Activated naive CD8-positive, alpha-beta T cell treated with anti-CD3 and anti-CD28 coated beads, Interleukin-2, amount 50 U/mL, for 24 hours (primary cell): ENCODE data around the gene GRK1.

Source experiments
- ATAC-seq: fragments of 150-1000 bp; cut with Tn5 transposase; one replicate; pipeline ENCODE4 v1.10.0; 2021
- DNase-seq: peaks from one replicate; pipeline ENCODE4 v3.0.0; 2021
- H3K27ac Mint-ChIP-seq: one replicate; pipeline ENCODE4 v1.8.0; 2021; ENCODE audit warnings: mild to moderate bottlenecking, mixed read lengths
- H3K27me3 Mint-ChIP-seq: one replicate; pipeline ENCODE4 v1.8.0; 2021; ENCODE audit warnings: mixed read lengths
- H3K36me3 Mint-ChIP-seq: one replicate; pipeline ENCODE4 v1.8.0; 2021; ENCODE audit warnings: low read depth, mixed read lengths
- H3K4me1 Mint-ChIP-seq: one replicate; pipeline ENCODE4 v1.8.0; 2021; ENCODE audit warnings: mixed read lengths
- H3K4me3 Mint-ChIP-seq: one replicate; pipeline ENCODE4 v1.8.0; 2021; ENCODE audit warnings: mild to moderate bottlenecking, moderate library complexity, mixed read lengths
- H3K9me3 Mint-ChIP-seq: one replicate; pipeline ENCODE4 v1.8.0; 2021; ENCODE audit warnings: mixed read lengths

Gene GRK1

DNA sequence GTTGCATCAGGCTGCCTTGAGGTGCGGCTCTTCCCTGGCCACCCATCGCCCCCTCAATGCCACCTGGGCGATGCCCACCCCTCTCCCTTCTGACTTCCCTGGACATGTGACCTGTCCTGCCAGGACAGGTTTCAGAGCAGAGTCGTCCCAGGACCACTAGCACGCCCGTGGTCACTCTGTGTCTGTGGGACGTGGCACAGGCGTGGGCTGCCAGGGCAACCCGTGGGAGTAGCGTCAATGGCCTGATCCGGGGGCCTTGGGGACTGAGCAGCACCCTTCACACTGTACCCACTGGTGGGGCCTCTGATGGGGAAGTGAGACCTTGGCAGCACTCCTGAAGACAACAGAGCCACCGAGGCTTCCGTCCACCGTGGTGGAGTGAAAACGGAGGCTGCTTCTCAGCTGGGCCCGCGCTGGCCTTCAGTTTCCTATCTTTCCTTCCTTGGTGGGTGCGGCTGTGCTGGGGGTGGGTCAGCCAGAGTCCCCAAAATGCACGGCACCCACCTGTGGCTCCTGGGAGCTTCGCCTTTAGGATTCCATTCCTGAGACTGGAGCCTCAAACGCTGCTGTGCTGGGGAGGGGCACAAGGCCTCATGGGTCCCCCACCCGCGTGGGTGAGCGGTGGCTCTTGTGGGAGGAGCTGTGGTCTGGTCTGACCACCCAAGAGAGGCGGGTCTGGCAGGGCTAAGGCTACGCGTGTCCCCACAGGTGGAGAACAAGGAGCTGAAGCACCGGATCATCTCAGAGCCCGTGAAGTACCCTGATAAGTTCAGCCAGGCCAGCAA is 65.3 kb downstream of the GRK1 start:
- ATAC-seq: no peak

DNA sequence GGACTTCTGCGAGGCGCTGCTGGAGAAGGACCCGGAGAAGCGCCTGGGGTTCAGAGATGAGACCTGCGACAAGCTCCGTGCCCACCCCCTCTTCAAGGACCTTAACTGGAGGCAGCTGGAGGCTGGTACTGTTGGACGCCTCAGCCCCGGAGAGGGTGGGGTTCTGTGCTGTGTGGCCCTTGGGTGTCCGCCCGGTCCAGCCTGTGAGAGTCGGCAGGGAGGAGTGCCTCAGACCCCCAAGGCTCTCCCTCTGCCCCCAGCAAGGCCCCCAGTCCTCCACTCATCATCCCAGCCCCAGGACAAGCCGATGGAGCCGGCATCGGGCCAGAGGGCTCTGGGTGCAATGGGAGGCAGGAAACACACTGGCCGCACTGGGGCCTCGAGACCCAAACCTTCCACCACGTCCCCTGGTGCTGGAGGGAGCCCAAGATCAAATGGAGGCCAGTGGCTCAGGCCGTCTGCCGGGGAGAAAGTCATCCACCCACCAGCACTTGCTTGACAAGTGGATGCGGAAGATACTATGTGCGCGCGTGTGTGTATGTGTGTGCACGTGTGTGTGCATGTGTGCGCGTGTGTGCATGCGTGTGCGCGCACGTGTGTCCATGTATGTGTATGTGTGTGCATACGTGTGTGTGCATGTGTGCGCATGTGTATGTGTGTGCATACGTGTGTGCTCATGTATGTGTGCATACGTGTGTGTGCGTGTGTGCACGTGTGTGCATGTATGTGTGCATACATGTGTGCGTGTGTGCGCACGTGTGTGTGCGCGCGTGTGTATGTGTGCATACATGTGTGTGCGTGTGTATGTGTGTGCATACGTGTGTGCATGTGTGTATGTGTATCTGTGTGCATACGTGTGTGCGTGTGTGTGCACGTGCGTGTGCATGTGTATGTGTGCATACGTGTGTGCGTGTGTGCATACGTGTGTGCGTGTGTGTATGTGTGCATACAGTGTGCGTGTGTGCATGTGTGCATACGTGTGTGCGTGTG is 66.2 kb downstream of the GRK1 start:
- no peak for DNase-seq
- no peak overlapping the region for H3K27ac Mint-ChIP-seq
- no peaks in the 10 kb centered on the region for H3K9me3 Mint-ChIP-seq
- no peaks in the 10 kb centered on the region for H3K4me1 Mint-ChIP-seq
- no peak for ATAC-seq
- no peaks in the 10 kb centered on the region for H3K36me3 Mint-ChIP-seq
- H3K27me3 Mint-ChIP-seq: peaks cover 15% of the 10 kb centered on the region
- no peak overlapping the region for H3K4me3 Mint-ChIP-seq

More for the DNA sequence above, 65.3 kb downstream of the GRK1 start:
- H3K36me3 Mint-ChIP-seq: no peaks in the 10 kb centered on the region
- no peak overlapping the region for H3K4me3 Mint-ChIP-seq
- H3K27me3 Mint-ChIP-seq: peaks cover 14% of the 10 kb centered on the region
- no peaks in the 10 kb centered on the region for H3K9me3 Mint-ChIP-seq
- H3K4me1 Mint-ChIP-seq: no peaks in the 10 kb centered on the region
- DNase-seq: no peak
- H3K27ac Mint-ChIP-seq: no peak overlapping the region

DNA sequence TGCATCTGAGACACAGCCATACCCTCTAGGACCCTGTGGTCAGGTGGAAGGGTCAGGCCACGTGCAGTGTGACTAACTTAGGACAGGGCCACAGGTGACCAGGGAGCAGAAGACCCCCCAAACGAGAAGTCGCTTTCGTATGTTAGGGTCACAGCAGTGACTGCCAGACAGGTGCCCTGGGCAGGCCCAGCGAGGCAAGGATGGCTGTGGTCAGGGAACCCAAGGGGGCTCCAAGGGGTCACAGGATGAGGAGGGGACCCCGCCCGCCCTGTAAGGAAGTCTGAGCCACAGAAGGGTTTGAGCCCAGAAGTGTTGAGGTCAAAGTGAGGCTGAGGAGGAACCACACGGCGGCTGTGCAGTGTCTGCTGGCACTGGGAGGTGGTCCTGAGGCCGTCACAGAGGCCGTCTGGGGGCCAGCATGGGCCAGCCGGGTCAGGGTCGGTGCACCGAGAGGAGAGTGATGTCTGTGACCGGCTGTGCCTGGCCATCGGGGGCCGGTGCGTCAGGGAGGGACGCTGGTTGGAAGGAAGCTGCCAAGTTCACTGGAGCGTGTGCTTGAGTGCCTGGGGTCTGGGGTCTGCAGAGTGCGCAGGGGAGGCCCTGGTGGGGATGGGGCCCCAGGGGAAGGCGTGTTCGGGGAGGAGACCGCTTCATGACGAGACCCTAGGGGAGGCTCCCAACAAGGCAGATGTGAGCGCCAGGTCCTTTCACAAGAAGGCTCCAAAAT is 67.2 kb downstream of the GRK1 start:
- no peak for DNase-seq
- H3K27ac Mint-ChIP-seq: no peak overlapping the region

DNA sequence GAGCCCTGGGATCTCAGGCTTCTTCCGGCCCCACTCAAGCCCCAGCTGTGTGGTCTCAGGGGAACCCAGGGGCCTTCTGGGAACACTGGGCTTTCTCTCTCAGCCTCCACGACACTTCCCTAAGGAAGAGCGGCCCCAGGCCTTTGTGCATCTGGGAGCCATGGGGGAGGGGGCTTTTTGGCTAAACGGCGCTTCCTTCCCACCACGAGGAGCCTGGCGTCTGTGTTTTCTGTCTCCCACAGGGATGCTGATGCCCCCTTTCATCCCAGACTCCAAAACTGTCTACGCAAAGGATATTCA is 67.8 kb downstream of the GRK1 start:
- no peak overlapping the region for H3K27ac Mint-ChIP-seq
- no peaks in the 10 kb centered on the region for H3K9me3 Mint-ChIP-seq
- DNase-seq: no peak
- H3K4me3 Mint-ChIP-seq: no peak overlapping the region
- H3K4me1 Mint-ChIP-seq: no peaks in the 10 kb centered on the region
- ATAC-seq: no peak
- no peaks in the 10 kb centered on the region for H3K36me3 Mint-ChIP-seq
- peaks cover 4% of the 10 kb centered on the region for H3K27me3 Mint-ChIP-seq

More for the DNA sequence above, 67.2 kb downstream of the GRK1 start:
- Mint-ChIP-seq H3K36me3 (no peaks in the 10 kb centered on the region), H3K4me3 (no peak overlapping the region), H3K4me1 (no peaks in the 10 kb centered on the region), H3K9me3 (no peaks in the 10 kb centered on the region), H3K27me3 (peaks cover 6% of the 10 kb centered on the region)
- ATAC-seq: no peak

DNA sequence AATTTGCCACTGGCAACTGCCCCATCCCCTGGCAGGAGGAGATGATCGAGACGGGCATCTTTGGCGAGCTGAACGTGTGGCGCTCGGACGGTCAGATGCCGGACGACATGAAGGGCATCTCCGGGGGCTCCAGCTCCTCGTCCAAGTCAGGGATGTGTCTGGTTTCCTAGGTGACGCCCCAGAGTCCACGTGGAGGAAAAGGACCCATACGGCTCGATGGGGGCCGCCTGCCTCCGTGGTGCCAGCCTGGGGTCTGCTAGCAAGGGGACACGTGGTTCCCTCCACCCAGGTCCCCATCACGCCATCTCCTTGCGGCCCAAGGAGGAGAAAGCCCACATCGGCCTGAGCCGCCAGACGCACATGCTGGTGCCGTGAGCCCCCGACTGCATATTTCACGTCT is 68.2 kb downstream of the GRK1 start:
- DNase-seq (no peak), ATAC-seq (no peak)
- Mint-ChIP-seq H3K4me3 (no peak overlapping the region), H3K27ac (no peak overlapping the region), H3K27me3 (peaks cover 4% of the 10 kb centered on the region), H3K4me1 (no peaks in the 10 kb centered on the region), H3K9me3 (no peaks in the 10 kb centered on the region), H3K36me3 (no peaks in the 10 kb centered on the region)

DNA sequence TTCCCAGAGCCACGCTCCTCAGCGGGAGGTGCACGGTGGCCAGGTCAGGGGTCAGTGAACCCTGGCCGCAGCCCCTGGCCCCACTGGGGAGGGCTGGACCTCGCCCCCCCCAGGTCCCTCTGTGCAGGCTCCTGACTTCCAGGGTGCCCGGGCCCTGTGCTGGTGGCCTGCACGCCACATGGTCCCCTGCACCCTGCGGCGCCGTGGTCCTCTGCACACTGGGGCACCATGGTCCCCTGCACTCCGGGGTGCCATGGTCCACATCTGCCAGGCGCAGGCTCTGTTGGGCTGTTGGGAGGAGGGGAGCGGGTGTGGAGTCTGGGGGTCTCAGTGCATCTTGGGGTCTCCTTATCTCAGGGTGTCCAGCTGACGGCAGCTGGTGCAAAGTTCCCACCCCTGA is 68.7 kb downstream of the GRK1 start:
- H3K36me3 Mint-ChIP-seq: no peaks in the 10 kb centered on the region
- H3K4me3 Mint-ChIP-seq: no peak overlapping the region
- DNase-seq (no peak), ATAC-seq (no peak)
- peaks cover 6% of the 10 kb centered on the region for H3K27me3 Mint-ChIP-seq
- peaks cover 3% of the 10 kb centered on the region for H3K4me1 Mint-ChIP-seq
- no peak overlapping the region for H3K27ac Mint-ChIP-seq
- H3K9me3 Mint-ChIP-seq: no peaks in the 10 kb centered on the region

DNA sequence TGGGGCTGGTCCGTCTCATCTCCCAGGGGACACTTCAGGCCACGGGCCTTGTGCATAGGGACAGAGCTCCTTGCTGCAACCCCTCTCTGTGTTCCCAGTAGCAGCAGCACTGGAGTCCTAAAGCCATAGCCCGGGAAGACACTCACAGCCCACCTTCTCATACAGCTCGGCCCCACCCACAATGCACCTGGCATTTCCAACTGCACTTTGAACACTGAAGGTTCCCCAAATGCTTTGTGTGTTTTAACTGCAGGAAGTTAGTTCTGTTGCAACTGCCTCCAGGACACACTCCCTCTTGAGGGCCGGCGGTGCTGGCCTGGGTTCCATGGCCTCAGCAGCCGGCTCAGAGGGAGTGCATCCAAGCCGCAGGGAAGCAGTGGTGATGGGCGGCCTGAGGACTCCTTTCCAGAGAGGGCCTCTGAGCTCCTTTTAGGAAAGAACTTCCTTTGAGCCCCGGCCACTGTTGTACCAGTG is 69.3 kb downstream of the GRK1 start:
- Mint-ChIP-seq H3K4me3 (no peak overlapping the region), H3K9me3 (no peaks in the 10 kb centered on the region), H3K27ac (no peak overlapping the region), H3K36me3 (no peaks in the 10 kb centered on the region), H3K27me3 (peaks cover 9% of the 10 kb centered on the region), H3K4me1 (peaks cover 7% of the 10 kb centered on the region)
- DNase-seq (no peak), ATAC-seq (no peak)

DNA sequence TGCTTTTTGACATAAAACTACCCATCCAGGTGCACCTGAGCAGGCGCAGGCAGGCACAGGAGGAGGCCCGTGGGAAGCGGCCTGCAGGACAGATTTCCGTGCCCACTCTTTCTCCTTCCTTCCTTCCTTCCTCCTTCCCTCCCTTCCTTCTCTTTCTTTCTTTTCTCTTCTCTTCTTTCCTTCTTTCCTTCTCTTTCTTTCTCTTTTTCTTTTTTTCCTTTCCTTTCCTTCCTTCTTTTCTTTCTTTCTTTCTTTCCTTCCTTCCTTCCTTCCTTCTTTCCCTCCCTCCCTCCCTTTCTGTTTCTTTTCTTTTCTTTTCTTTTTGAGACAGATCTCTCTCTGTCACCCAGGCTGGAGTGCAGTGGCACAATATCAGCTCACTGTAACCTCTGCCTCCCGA is 70.8 kb downstream of the GRK1 start:
- no peak for DNase-seq
- no peak for ATAC-seq
- no peak overlapping the region for H3K4me3 Mint-ChIP-seq
- H3K4me1 Mint-ChIP-seq: peaks cover 22% of the 10 kb centered on the region
- peaks cover 17% of the 10 kb centered on the region for H3K27me3 Mint-ChIP-seq
- H3K27ac Mint-ChIP-seq: no peak overlapping the region
- no peaks in the 10 kb centered on the region for H3K9me3 Mint-ChIP-seq
- H3K36me3 Mint-ChIP-seq: no peaks in the 10 kb centered on the region

DNA sequence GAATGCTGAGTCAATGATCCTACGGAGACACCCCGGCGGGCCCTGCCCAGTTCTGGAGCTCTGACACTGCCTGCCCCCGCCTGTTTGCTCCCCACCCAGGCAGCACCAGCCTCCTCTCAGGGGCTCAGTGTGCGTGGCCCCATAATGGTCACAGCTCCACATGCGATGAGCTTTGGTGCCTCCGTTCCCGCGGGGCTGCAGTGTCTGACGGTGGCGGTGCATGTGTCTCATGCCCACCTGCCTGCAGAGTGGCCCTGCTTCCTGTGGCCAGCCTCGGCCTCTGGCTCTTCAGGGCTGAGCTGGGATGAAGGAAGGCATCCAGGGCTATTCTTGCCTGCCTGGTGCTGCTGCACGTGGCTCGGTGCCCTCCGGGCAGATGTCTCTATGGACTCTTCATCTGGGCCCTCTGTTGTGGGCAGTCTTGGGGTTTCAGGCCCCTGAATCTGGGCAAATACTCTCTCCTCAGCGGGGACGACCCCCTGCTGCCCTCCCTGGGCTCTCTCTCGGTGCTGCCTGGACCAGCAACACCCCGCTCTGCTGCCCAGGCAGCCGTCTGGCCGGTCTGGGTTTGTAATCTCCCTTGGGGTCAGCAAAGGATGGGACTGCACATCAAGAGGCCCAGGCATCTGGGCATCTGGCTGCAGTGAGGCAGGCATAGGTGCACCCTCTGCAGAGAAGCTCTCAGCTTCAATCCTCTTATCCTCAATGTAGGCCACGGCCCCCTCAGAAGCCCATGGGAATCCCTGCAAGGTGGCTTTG is 72.7 kb downstream of the GRK1 start:
- peaks cover 19% of the 10 kb centered on the region for H3K27me3 Mint-ChIP-seq
- no peak overlapping the region for H3K4me3 Mint-ChIP-seq
- ATAC-seq: no peak
- peaks cover 22% of the 10 kb centered on the region for H3K4me1 Mint-ChIP-seq
- no peaks in the 10 kb centered on the region for H3K36me3 Mint-ChIP-seq
- DNase-seq: no peak
- no peaks in the 10 kb centered on the region for H3K9me3 Mint-ChIP-seq
- H3K27ac Mint-ChIP-seq: no peak overlapping the region

DNA sequence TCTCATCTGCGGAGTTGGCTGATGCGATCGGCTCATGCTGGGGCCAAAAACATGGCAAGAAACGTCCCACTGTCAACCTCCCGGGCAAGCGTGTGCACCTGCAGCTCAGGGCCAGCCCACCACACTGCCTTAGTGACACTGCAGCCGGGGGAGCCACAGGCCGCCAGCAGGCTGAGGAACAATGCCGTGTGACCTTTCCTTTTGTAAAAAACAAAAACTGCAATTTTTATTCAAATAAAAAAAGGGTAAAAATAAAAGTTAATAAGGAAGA is 73.2 kb downstream of the GRK1 start:
- Mint-ChIP-seq H3K27ac (no peak overlapping the region), H3K9me3 (no peaks in the 10 kb centered on the region), H3K4me3 (no peak overlapping the region), H3K4me1 (peaks cover 24% of the 10 kb centered on the region), H3K36me3 (no peaks in the 10 kb centered on the region), H3K27me3 (peaks cover 19% of the 10 kb centered on the region)
- ATAC-seq: no peak
- no peak for DNase-seq

DNA sequence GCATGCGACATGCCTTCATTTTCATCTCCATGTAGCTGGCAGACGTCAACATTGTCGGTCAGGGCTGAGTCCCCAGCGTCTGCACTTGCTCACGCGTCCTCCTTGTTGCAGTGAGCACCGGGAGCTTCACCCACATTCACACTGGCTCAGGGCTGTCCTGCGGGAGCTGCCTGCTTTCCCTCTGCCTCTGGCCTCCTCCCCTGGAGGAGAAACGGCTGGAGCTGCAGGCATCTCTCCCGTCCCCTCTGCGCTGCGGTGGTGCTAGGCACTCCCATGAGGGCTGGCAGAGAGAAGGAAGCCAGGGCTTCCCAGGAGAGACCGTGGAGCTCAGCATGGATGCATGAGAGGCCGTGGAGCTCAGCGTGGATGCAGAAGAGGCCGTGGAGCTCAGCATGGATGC is 73.6 kb downstream of the GRK1 start:
- Mint-ChIP-seq H3K9me3 (no peaks in the 10 kb centered on the region), H3K4me1 (peaks cover 24% of the 10 kb centered on the region), H3K27me3 (peaks cover 19% of the 10 kb centered on the region), H3K36me3 (no peaks in the 10 kb centered on the region), H3K4me3 (no peak overlapping the region), H3K27ac (no peak overlapping the region)
- no peak for DNase-seq
- no peak for ATAC-seq

DNA sequence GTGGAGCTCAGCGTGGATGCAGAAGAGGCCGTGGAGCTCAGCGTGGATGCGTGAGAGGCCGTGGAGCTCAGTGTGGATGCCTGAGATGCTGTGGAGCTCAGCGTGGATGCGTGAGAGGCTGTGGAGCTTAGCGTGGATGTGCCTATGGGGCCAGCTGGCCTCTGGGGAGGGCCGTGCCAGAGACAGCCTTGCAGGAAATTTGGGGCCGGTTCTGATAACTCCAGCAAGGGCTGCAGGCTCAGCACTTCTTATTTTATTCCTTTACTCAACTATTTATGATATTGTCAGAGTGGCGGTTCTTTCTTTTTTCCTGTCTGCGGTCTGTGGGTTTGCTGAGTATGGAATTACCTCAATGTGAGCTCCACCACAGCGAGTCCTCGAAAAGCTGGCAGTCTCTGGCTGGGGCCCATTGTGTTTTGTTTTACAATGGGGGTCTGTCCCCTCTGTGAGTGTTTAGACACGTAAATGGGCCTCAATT is 74.2 kb downstream of the GRK1 start:
- H3K9me3 Mint-ChIP-seq: no peaks in the 10 kb centered on the region
- H3K4me3 Mint-ChIP-seq: no peak overlapping the region
- H3K27ac Mint-ChIP-seq: no peak overlapping the region
- H3K36me3 Mint-ChIP-seq: no peaks in the 10 kb centered on the region
- DNase-seq (no peak), ATAC-seq (peak; percentile 30)
- peaks cover 24% of the 10 kb centered on the region for H3K4me1 Mint-ChIP-seq
- H3K27me3 Mint-ChIP-seq: peaks cover 19% of the 10 kb centered on the region

DNA sequence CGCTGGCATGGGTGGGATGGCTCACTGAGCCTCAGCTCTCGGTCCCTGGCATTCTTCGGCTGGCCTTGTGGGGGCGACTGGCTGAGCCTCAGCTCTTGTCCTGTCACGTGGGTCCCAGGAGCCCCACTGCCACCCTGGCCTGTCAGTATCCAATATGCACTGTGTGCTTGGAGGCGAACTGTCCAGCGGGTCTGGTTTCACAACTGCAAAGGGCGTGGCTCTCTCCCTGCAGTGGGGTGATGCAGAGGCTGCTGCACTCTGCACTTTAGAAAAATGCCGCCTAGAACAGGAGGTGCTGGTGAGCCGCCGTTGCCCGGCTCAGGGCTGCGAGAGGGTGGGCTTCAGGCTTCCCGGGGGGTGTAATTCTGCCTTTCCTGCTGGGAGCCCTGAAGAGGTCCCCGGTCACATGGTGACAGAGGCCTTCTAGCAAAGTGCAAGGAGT is 75.0 kb downstream of the GRK1 start:
- Mint-ChIP-seq H3K9me3 (no peaks in the 10 kb centered on the region), H3K36me3 (no peaks in the 10 kb centered on the region), H3K4me3 (no peak overlapping the region), H3K27me3 (peaks cover 19% of the 10 kb centered on the region), H3K27ac (no peak overlapping the region), H3K4me1 (peaks cover 24% of the 10 kb centered on the region)
- ATAC-seq (peak; percentile 64), DNase-seq (peak; percentile 29)
